ENCODE results near the gene GFY.

Gene GFY

GRCh38 chr19:49390929-49391359 lies 34.2 kb upstream of the GFY start (continued):
- TF ChIP-seq RARB (CRISPR knock-in tag; IDR thresholded peaks at IDR 0.05): no peak
- TF ChIP-seq BACH2 (CRISPR knock-in tag; IDR thresholded peaks at IDR 0.05; ENCODE audit: borderline replicate concordance): no peak
- no peak for TF ChIP-seq TCF4 (CRISPR knock-in tag; IDR thresholded peaks at IDR 0.05; ENCODE audit: borderline replicate concordance)
- no peak for TF ChIP-seq ARNTL (CRISPR knock-in tag; IDR thresholded peaks at IDR 0.05; ENCODE audit: borderline replicate concordance, low read depth)
- no peak for TF ChIP-seq ISL1 (CRISPR knock-in tag; IDR thresholded peaks at IDR 0.05)

- ATAC-seq: peak; percentile 96
- TF ChIP-seq RARB (CRISPR knock-in tag; IDR thresholded peaks at IDR 0.05): no peak
- no peak for TF ChIP-seq ISL1 (CRISPR knock-in tag; IDR thresholded peaks at IDR 0.05)
- TF ChIP-seq CSDC2 (CRISPR knock-in tag; IDR thresholded peaks at IDR 0.05): no peak
- TF ChIP-seq POU6F1 (CRISPR knock-in tag; IDR thresholded peaks at IDR 0.05; ENCODE audit: borderline replicate concordance, low read depth): no peak
- no peak for TF ChIP-seq PPARA (CRISPR knock-in tag; IDR thresholded peaks at IDR 0.05; ENCODE audit: borderline replicate concordance)
Measured at GRCh38 chr19:49391581-49392399, 33.4 kb upstream of the GFY start.

GRCh38 chr19:49393881-49394280 lies 31.3 kb upstream of the GFY start:
- TF ChIP-seq CREB5 (CRISPR knock-in tag; IDR thresholded peaks at IDR 0.05; ENCODE audit: low read depth) (no peak), PATZ1 (CRISPR knock-in tag; IDR thresholded peaks at IDR 0.05; ENCODE audit: borderline replicate concordance) (no peak), ARNTL (CRISPR knock-in tag; IDR thresholded peaks at IDR 0.05; ENCODE audit: borderline replicate concordance, low read depth) (no peak), ZFP3 (CRISPR knock-in tag; IDR thresholded peaks at IDR 0.05) (no peak), ISL1 (CRISPR knock-in tag; IDR thresholded peaks at IDR 0.05) (no peak), ZC3H10 (CRISPR knock-in tag; IDR thresholded peaks at IDR 0.05) (no peak), CSDC2 (CRISPR knock-in tag; IDR thresholded peaks at IDR 0.05) (no peak), TOX (CRISPR knock-in tag; IDR thresholded peaks at IDR 0.05; ENCODE audit: borderline replicate concordance) (no peak), RARB (CRISPR knock-in tag; IDR thresholded peaks at IDR 0.05) (no peak), ZFP30 (CRISPR knock-in tag; IDR thresholded peaks at IDR 0.05) (no peak), SNAI2 (CRISPR knock-in tag; IDR thresholded peaks at IDR 0.05) (no peak), ESRRG (CRISPR knock-in tag; IDR thresholded peaks at IDR 0.05) (no peak), ZNF565 (CRISPR knock-in tag; conservative IDR thresholded peaks at IDR 0.05; ENCODE audit: low read depth) (no peak), POU6F1 (CRISPR knock-in tag; IDR thresholded peaks at IDR 0.05; ENCODE audit: borderline replicate concordance, low read depth) (no peak)
- ATAC-seq: no peak

GRCh38 chr19:49395581-49396407 lies 29.4 kb upstream of the GFY start:
- no peak for ATAC-seq
- TF ChIP-seq TOX (CRISPR knock-in tag; IDR thresholded peaks at IDR 0.05; ENCODE audit: borderline replicate concordance) (no peak), ZNF70 (CRISPR knock-in tag; IDR thresholded peaks at IDR 0.05) (no peak), GLIS3 (CRISPR knock-in tag; IDR thresholded peaks at IDR 0.05) (no peak), POU6F1 (CRISPR knock-in tag; IDR thresholded peaks at IDR 0.05; ENCODE audit: borderline replicate concordance, low read depth) (no peak), PATZ1 (CRISPR knock-in tag; IDR thresholded peaks at IDR 0.05; ENCODE audit: borderline replicate concordance) (no peak), ESRRG (CRISPR knock-in tag; IDR thresholded peaks at IDR 0.05) (no peak), ARNTL (CRISPR knock-in tag; IDR thresholded peaks at IDR 0.05; ENCODE audit: borderline replicate concordance, low read depth) (no peak), TSHZ2 (CRISPR knock-in tag; IDR thresholded peaks at IDR 0.05) (no peak)
